GM19240 (cell line): Measurements from ENCODE around the gene AIF1.
A peak's percentile ranks its signal among the peaks of the same experiment; 100 is the strongest.

ENCODE experiments used
- DNase-seq: peaks from one replicate; pipeline ENCODE4 v3.0.0; 2011; ENCODE audit warnings: low spot score; ENCODE audit not compliant: insufficient read length

Gene AIF1

GRCh38 chr6:31620586-31621319, 5.7 kb downstream of the AIF1 start, which contains the start of gene PRRC2A:
PRRC2A (plus strand) TSS chr6:31620715; CDS start chr6:31622790, 2,075 bp downstream.
- DNase-seq, result peak; percentile 50

GRCh38 chr6:31621320-31621939, 6.4 kb downstream of the AIF1 start:
- DNase-seq, result no peak

- DNase-seq, result no peak
These were observed 7.0 kb downstream of the AIF1 start for GRCh38 chr6:31621991-31622390.

- no peak for DNase-seq
These were observed 7.7 kb downstream of the AIF1 start for GRCh38 chr6:31622684-31623091.

GRCh38 chr6:31624070-31624469, 9.0 kb downstream of the AIF1 start:
- no peak for DNase-seq

GRCh38 chr6:31626952-31627351, 11.9 kb downstream of the AIF1 start:
- no peak for DNase-seq

GRCh38 chr6:31627690-31628287, 12.8 kb downstream of the AIF1 start:
- DNase-seq, result no peak

- no peak for DNase-seq
These were observed 14.0 kb downstream of the AIF1 start for GRCh38 chr6:31629014-31629413.

GRCh38 chr6:31630177-31630934, 15.3 kb downstream of the AIF1 start:
- no peak for DNase-seq

GRCh38 chr6:31631209-31631608, 16.2 kb downstream of the AIF1 start:
- no peak for DNase-seq

GRCh38 chr6:31631681-31632278, 16.7 kb downstream of the AIF1 start:
- no peak for DNase-seq

GRCh38 chr6:31632279-31632946, 17.4 kb downstream of the AIF1 start:
- DNase-seq, result no peak

- no peak for DNase-seq
These were observed 18.4 kb downstream of the AIF1 start for GRCh38 chr6:31633447-31633846.

GRCh38 chr6:31634131-31634530, 19.1 kb downstream of the AIF1 start:
- DNase-seq, result no peak

GRCh38 chr6:31634969-31635575, 20.0 kb downstream of the AIF1 start:
- no peak for DNase-seq

- DNase-seq, result no peak
These were observed 21.9 kb downstream of the AIF1 start for GRCh38 chr6:31636698-31637596.

GRCh38 chr6:31639043-31639442, 24.0 kb downstream of the AIF1 start:
- DNase-seq, result no peak

- no peak for DNase-seq
These were observed 24.4 kb downstream of the AIF1 start for GRCh38 chr6:31639449-31639861.

GRCh38 chr6:31640612-31641011, 25.6 kb downstream of the AIF1 start:
- DNase-seq, result no peak
